GM18873 (cell line): ENCODE results near the gene CLCN2.

Experiments used
- ATAC-seq: cut with Tn5 transposase; IDR thresholded peaks from one replicate; pipeline ENCODE4 v1.9.1; 2021; ENCODE audit warnings: mild to moderate bottlenecking, moderate library complexity, moderate number of reproducible peaks; ENCODE audit not compliant: unreplicated experiment, low FRiP score

CLCN2 gene

DNA sequence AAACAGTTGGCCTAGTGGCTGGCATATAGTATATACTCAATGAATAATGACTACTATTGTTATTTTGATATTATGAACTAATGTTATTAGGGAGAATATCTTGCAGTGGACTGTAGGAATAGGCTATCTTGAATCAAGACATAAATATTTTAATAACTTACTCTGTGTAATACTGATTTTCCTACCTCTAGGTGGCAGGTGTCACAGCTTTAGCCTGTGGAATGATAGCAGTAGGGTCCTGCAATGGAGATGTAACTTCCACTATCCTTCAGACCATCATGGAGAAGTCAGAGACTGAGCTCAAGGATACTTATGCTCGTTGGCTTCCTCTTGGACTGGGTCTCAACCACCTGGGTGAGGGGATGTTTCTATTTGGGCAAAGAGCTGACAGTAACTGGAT is 55.8 kb downstream of the CLCN2 start:
- ATAC-seq: no peak

DNA sequence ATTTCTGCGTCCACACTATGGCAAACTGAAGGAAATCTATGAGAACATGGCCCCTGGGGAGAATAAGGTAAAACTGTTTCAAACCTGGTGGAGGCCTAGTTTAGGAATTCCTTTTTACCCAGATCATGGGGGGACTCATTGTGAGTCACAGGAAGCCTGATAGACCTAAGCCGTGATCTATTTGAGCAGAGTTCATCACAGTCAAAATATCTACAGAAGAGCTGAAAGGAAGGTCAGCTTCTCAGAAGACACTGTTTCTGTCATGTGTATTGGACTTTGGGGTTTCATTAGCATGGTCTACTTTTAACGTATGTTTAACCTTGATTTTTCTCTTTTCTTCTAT is 61.1 kb downstream of the CLCN2 start:
- ATAC-seq: no peak

DNA sequence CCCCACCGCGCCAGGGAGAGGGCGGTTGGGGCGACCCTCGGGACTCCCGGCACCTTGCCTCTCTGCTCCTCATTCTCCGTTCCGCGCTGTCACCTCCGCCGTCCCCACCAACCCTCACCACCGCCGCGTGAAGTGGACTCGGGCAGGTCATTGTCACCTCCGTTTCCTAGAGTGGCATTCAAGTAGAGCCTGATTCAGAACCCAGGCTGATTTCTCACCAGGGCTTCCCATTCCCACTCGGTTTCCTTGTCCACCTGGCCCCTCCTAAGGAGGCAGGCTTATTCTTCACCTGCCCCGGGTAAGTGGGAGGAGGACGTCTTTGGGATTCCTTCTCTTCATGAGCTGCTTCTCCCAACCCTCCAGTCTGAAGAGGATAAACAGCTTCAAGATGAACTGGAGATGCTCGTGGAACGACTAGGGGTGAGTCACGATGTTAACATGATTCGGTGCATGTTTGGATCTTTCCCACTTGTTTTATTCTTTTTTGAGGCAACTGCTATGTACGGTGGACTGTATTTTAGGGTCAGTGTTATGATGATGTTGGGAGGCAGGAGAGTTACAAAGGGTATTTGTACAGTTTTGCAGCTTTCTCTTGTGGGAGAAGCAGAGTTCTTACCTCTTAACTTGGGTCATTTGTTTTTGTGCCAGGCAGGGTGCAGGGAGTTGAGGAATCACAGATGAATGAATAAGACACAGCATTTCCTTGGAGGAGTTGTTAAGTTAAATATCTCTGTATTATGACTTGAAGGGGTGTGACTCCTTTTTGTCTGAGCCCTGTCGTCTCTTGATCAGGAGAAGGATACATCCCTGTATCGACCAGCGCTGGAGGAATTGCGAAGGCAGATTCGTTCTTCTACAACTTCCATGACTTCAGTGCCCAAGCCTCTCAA is 61.7 kb downstream of the CLCN2 start:
- peak; percentile 13 for ATAC-seq

DNA sequence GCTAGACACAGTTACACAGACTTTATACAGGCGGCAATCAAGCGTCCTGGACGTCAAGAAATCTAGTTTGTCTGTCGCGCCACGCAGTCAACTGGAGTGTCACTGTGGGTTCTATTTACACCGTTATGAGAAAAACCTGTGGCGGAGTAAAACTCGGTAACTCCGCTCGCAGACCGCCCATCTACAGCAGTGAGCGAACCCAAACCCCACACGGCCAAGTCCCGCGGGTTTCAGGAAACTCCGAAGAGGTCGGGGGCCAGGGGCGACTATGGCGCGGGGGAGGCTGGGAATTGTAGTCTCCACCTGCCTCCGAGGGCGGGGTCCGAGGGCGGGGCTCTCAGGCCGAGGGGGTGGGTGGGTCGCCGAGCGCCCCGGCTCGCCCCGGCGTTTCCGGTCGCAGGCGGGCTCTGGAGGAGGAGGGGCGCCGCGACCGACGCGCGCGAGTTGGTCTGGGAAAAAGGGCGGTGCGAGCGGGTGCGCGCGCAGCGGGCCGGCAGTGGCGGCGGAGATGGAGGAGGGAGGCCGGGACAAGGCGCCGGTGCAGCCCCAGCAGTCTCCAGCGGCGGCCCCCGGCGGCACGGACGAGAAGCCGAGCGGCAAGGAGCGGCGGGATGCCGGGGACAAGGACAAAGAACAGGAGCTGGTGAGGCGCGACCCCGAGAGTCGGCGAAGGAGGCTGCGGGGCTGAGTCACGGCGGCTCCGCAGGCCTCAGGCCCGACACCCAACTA is 62.5 kb downstream of the CLCN2 start, which contains the start of gene PSMD2:
Gene PSMD2, plus strand, starts transcription at position 483 of the 729 bp plus-strand sequence. Its CDS starts 26 bp downstream, at position 509.
- ATAC-seq: peak; percentile 81

DNA sequence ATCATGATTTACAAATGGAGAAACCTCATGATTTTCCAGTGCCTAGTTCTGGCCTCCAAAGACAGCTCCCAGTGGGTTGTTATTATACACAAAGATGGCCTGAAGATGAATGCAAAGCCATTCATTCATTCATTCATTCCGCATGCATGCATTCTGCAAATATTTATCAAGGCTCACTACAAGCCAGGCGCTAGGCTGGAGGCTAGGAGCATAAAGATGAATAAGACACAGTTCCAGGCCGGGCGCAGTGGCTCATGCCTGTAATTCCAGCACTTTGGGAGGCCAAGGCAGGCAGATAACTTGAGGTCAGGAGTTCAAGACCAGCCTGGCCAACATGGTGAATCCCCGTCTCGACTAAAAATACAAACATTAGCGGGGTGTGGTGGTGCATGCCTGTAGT is 64.8 kb downstream of the CLCN2 start:
- ATAC-seq: no peak
